ENCODE data around the gene ZNF331.

The ZNF331 gene

DNA sequence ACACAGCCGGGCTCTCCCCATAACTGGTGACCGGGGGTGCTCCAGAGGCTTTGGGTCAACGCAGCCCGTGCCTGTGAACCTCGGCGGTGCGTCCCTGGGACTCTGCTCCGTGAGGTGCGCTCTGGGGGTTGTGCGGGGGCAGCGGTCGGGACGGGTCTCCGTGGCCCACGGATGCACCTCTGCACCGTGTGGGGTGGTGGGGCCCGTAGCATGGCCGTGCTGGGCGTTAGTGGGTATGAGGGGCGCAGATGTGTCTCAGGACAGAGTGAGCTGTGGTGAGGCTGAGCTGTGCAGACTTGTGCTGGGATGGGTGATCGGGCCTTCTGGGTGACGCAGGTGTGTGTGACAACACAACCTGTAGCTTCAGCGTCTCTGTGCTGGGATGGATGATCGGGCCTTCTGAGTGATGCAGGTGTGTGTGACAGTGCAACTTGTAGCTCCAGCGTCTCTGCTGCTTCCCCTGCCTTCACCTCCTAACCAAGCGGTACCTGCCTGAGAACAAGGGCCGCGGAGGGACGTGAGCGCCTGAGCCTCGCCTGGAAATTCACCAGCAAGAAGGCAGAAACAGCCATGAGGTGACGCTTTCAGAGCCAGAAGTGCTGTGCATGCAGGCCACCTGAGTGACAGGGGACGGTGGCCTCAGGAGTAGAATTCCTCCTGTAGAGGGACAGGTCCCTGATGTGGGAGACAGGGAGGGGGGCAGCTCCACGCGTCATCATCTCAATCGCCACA, 599 bp downstream of the ZNF331 start:
- peak; percentile 4 for ATAC-seq
- Mint-ChIP-seq H3K27me3 (peaks cover 3% of the 10 kb centered on the region), H3K36me3 (ENCODE audit: low read depth) (peaks cover 66% of the 10 kb centered on the region), H3K9me3 (peaks cover 5% of the 10 kb centered on the region), H3K27ac (peak overlapping the region; percentile 98), H3K4me3 (peak overlapping the region; percentile 92), H3K4me1 (peaks cover 42% of the 10 kb centered on the region)
- DNase-seq = no peak

DNA sequence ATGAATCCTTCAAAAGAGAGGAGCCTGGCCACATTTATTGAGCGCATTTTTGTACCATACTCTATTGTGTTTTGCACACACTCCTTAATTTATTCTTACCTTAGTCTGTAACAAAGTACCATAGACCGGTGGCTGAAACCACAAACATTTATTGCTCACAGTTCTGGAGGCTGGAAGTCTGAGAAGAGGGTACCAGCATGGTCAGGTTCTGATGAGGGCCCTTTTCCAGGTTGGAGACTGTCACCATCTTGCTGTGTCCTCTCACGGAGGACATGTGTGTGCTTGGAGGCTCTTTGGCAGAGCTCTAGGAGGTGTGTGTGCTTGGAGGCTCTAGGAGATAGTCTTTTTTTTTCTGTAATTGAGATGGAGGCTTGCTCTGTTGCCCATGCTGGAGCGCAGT, 2.1 kb downstream of the ZNF331 start:
- peak overlapping the region; percentile 92 for H3K4me3 Mint-ChIP-seq

DNA sequence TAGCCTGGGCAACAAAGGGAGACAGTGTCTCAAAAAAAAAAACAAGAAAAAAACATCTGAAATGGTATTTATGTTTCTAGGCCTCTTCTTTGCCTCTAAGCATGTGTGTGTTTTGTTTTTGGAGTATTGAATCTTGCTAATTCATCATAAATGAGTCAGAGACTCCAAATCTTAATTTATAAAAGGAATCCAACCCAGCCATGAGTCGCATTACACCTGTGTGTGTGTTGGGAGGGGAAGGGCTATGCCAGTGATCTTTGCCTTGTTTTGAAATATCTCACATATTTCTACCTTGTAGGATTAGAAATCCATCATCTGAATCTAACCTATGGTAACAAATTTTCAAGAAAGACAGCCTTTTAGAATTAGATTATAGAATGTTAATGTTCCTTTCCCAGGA, 4.0 kb downstream of the ZNF331 start:
- DNase-seq (no peak), ATAC-seq (no peak)
- peaks cover 3% of the 10 kb centered on the region for H3K27me3 Mint-ChIP-seq
- H3K27ac Mint-ChIP-seq = peak overlapping the region; percentile 69
- peaks cover 15% of the 10 kb centered on the region for H3K9me3 Mint-ChIP-seq
- no peak overlapping the region for H3K4me3 Mint-ChIP-seq
- H3K4me1 Mint-ChIP-seq = peaks cover 36% of the 10 kb centered on the region
- H3K36me3 Mint-ChIP-seq (ENCODE audit: low read depth) = peaks cover 69% of the 10 kb centered on the region

More for the DNA sequence above, 2.1 kb downstream of the ZNF331 start:
- DNase-seq (no peak), ATAC-seq (no peak)
- Mint-ChIP-seq H3K9me3 (peaks cover 8% of the 10 kb centered on the region), H3K4me1 (peaks cover 43% of the 10 kb centered on the region), H3K27me3 (peaks cover 3% of the 10 kb centered on the region), H3K27ac (peak overlapping the region; percentile 46), H3K36me3 (ENCODE audit: low read depth) (peaks cover 73% of the 10 kb centered on the region)

DNA sequence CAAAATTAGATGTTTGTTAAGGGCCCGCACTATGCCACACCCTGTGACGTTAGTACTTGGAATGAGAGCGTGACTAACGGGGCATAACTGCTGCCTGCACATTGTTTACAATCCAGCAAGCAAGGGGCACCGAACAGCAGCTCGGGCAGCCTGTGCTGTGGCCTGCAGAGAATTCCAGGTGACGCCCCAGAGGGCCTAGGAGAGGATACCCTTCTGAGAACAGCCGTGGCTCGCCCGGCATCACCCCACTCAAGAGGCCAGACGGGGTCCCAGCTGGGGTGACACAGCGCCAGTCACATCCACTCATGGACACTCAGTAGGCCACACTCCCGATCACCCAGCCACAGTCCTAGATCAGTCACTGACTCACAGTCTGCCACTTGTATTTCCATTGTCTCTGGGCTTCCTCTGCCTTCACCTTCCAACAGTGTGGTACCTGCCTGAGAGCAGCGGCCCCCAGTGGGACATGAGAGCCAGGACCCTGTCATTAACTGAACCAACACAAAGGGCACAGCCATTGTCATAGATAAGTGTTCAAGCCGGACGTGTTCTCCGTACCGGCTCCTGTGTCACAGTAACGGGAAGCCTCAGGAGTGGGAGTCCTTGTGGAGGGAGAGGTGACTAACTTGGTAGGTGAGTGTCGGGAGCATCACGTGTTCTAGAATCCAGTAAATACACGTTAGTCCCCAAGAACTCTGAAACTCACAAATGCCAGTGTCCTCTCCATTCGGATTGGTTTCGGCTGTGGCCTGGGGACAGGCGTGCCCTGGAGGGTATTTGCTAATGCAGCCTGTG, 7.5 kb downstream of the ZNF331 start:
- Mint-ChIP-seq H3K27me3 (no peaks in the 10 kb centered on the region), H3K4me1 (peaks cover 30% of the 10 kb centered on the region), H3K4me3 (no peak overlapping the region), H3K27ac (no peak overlapping the region), H3K9me3 (peaks cover 20% of the 10 kb centered on the region), H3K36me3 (ENCODE audit: low read depth) (peaks cover 66% of the 10 kb centered on the region)
- DNase-seq (no peak), ATAC-seq (no peak)

DNA sequence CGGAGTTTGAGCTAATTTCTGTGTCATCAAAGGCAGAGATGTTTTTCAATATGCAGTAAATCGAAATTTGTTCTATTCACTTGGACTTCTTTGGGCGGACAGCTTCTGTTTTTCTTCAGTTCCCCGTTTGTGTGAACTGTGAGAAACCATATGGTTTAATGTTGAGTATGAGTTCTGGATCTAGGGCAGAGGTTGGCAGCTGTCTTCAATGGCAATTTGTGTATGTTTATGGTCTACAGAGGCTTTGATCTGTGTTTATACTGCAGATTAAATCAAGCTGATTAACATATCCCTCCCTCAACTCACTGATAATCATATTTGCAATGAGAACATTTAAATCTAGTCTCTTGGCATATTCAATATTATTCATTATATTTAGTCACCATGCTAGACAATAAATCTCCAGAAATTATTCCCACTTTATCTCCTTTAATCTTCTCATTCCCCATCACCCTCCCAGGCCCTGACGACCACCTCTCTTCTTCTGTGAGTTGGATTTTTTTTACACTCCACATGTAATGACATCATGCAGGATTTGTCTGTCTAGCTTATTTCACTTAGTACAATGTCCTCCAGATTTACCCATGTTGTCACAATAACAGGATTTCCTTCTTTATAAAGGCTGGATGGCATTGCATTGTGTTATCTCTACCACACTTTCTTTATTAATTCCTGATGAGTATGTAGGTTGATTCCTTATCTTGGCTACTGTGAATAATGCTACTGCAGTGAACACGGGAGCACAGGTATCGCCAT, 9.0 kb downstream of the ZNF331 start:
- H3K4me1 Mint-ChIP-seq = peaks cover 26% of the 10 kb centered on the region
- no peak for ATAC-seq

DNA sequence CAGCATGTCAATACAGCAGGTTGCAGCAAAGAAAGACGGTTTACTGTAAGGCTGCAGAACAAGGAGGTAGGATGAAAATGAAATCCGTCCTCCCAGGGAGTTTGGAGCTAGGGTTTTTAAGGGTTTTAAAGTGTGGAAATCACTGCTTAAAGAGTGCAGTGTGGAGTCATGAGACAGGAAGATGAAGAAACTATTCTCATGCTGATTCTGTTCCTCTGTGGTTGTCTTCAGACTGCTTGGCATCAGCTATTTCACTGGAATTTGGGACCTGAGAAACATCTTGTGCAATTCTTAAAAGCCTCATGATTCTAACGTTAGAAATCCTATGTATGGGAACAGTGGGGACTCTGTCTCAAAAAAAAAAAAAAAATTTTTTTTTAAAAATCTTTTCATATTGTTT, 11.4 kb downstream of the ZNF331 start:
- Mint-ChIP-seq H3K4me1 (peaks cover 40% of the 10 kb centered on the region), H3K27me3 (no peaks in the 10 kb centered on the region), H3K36me3 (ENCODE audit: low read depth) (peaks cover 57% of the 10 kb centered on the region), H3K9me3 (peaks cover 14% of the 10 kb centered on the region), H3K27ac (no peak overlapping the region), H3K4me3 (no peak overlapping the region)
- no peak for ATAC-seq
- no peak for DNase-seq

More for the DNA sequence above, 9.0 kb downstream of the ZNF331 start:
- Mint-ChIP-seq H3K36me3 (ENCODE audit: low read depth) (peaks cover 58% of the 10 kb centered on the region), H3K4me3 (no peak overlapping the region), H3K27ac (no peak overlapping the region), H3K27me3 (no peaks in the 10 kb centered on the region), H3K9me3 (peaks cover 21% of the 10 kb centered on the region)
- no peak for DNase-seq

DNA sequence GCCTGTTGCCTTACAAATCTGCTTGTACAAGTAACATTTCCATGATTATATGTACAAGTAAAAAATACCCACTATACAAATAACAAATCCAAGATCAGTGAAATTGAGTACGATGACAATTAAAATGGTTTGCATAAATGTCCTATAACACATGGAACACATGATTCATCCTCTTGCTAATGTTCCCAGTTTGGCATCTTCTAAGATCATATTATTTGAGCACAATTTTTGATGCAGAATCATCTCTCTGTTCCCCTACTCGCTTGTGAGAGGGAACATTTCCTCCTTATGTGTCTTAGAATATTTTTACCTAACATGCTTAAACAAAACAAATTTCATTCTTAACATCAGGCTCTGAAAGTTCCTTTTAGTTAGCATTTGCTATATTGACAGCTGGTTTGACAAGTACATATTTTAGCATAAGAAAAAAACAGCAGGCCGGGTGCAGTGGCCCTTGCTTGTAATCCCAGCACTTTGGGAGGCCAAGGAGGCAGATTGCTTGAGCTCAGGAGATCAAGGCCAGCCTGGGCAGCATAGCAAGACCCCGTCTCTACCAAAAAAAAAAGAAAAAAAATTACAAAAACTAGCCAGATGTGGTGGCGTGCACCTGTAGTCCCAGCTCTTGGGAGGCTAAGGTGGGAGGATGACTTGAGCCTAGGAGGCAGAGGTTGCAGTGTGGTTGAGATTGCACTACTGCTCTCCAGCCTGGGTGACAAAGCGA, 14.2 kb downstream of the ZNF331 start:
- DNase-seq (no peak), ATAC-seq (no peak)
- no peaks in the 10 kb centered on the region for H3K27me3 Mint-ChIP-seq
- H3K9me3 Mint-ChIP-seq = peaks cover 7% of the 10 kb centered on the region
- peaks cover 53% of the 10 kb centered on the region for H3K36me3 Mint-ChIP-seq (ENCODE audit: low read depth)
- peaks cover 43% of the 10 kb centered on the region for H3K4me1 Mint-ChIP-seq
- no peak overlapping the region for H3K4me3 Mint-ChIP-seq
- peak overlapping the region; percentile 20 for H3K27ac Mint-ChIP-seq

DNA sequence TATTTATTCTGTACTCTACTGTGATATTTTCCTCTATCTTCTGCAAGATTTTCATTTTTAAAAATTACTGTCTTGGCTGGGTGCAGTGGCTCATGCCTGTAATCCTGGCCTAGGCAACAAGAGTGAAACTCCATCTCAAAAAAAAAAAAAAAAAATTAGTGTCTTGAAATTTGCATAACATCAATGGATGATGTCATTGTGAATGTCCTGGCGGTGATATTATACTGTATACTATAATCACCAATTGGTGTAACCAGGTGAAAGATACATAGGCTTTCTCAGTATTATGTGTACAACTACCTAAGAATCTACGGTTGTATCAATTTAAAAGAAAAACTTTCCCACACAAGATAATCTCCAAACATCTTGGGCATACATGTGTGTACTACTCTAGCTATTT, 15.2 kb downstream of the ZNF331 start:
- Mint-ChIP-seq H3K27me3 (no peaks in the 10 kb centered on the region), H3K27ac (peak overlapping the region; percentile 81), H3K4me3 (peak overlapping the region; percentile 55), H3K9me3 (peaks cover 7% of the 10 kb centered on the region), H3K4me1 (peaks cover 42% of the 10 kb centered on the region), H3K36me3 (ENCODE audit: low read depth) (peaks cover 55% of the 10 kb centered on the region)
- DNase-seq (no peak), ATAC-seq (peak; percentile 21)

DNA sequence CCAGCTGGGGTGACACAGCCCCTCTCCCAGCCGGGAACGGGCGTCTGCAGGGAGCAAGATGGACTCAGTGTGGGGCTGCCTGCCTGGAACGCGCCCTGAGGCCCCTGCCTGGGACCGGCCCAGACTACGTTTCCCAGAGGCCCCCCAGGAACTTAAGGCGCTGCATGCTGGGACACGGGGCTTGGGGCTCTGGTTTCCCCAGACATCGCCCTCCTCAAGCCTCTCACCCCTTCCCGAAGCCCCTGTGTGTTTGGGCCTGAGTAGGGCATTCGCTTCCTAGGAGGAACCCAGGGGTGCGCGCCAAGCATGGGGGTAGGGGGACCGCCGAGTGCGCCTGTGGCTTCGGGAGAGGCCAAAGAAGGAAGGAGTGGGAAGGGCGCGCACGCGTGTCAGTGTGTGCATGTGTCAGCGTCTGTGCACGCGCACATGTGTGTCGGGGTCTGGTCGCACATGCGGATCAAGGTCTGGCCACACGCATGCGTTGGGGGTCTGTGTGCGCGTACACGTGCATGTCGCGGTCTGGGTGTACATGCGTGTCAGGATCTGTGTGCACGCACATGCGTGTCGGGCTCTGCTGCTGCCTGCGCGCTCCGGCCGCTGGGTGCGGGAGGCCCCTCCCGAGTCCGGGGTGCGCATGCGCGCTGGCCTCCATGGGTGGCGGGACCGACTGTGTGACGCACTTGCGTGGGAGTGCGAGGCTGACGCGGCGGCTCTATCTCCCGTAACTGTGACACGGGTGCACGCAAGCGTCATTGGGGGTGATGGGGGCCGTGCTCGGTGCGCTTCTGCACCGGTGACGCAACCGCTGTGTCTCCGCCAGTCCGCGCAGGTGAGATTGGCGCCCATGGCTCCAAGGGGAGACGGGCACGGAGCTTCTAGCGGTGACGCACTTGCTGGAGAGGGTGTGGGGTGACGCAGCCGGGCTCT, 16.2 kb downstream of the ZNF331 start:
- H3K27ac Mint-ChIP-seq = peak overlapping the region; percentile 96
- peaks cover 58% of the 10 kb centered on the region for H3K36me3 Mint-ChIP-seq (ENCODE audit: low read depth)
- ATAC-seq (peak; percentile 83), DNase-seq (peak; percentile 89)
- H3K27me3 Mint-ChIP-seq = no peaks in the 10 kb centered on the region
- peaks cover 9% of the 10 kb centered on the region for H3K9me3 Mint-ChIP-seq
- peak overlapping the region; percentile 91 for H3K4me3 Mint-ChIP-seq
- peaks cover 40% of the 10 kb centered on the region for H3K4me1 Mint-ChIP-seq

DNA sequence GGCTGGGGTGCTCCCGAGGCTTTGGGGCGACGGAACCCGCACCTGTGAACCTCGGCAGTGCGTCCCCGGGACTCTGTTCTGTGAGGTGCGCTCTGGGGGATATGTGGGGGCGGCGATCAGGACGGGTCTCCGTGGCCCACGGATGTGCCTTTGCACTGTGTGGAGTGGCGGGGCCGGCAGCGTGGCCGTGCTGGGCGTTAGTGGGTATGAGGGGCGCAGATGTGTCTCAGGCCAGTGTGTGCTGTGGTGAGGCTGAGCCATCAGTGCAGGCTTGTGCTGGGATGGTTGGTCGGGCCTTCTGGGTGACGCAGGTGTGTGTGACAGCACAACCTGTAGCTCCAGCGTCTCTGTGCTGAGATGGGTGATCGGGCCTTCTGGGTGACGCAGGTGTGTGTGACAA, 16.9 kb downstream of the ZNF331 start:
- no peaks in the 10 kb centered on the region for H3K27me3 Mint-ChIP-seq
- H3K9me3 Mint-ChIP-seq = peaks cover 11% of the 10 kb centered on the region
- DNase-seq (no peak), ATAC-seq (peak; percentile 11)
- H3K4me1 Mint-ChIP-seq = peaks cover 36% of the 10 kb centered on the region
- H3K4me3 Mint-ChIP-seq = peak overlapping the region; percentile 91
- peaks cover 60% of the 10 kb centered on the region for H3K36me3 Mint-ChIP-seq (ENCODE audit: low read depth)
- peak overlapping the region; percentile 96 for H3K27ac Mint-ChIP-seq

DNA sequence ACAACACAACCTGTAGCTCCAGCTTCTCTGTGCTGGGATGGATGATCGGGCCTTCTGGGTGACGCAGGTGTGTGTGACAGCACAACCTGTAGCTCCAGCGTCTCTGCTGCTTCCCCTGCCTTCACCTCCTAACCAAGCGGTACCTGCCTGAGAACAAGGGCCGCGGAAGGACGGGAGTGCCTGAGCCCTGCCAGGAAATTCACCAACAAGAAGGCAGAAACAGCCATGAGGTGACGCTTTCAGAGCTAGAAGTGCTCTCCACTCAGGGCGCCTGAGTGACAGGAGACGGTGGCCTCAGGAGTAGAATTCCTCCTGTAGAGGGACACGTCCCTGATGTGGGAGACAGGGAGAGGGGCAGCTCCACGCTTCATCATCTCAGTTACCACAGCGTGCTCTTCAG, 17.4 kb downstream of the ZNF331 start:
- Mint-ChIP-seq H3K4me1 (peaks cover 32% of the 10 kb centered on the region), H3K9me3 (peaks cover 14% of the 10 kb centered on the region), H3K27ac (peak overlapping the region; percentile 96), H3K36me3 (ENCODE audit: low read depth) (peaks cover 61% of the 10 kb centered on the region), H3K27me3 (no peaks in the 10 kb centered on the region), H3K4me3 (peak overlapping the region; percentile 91)
- DNase-seq (no peak), ATAC-seq (no peak)

DNA sequence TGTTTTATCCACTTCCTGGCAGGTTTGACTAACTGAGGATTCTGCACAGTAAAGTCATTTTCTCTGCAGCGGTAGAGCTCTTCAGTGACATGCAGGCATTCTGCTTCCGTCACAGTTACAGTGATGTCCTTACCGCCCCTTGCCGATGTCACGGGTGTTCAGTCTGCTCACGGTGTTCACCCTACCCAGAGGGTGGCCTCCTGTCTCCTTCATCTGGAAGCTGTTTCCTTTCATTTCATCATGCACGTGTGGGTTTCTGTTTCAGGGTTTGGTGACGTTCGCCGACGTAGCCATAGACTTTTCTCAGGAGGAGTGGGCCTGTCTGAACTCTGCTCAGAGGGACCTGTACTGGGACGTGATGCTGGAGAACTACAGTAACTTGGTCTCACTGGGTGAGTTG, 33.4 kb downstream of the ZNF331 start:
- no peak for ATAC-seq
- H3K4me1 Mint-ChIP-seq = no peaks in the 10 kb centered on the region
- H3K4me3 Mint-ChIP-seq = no peak overlapping the region
- peaks cover 90% of the 10 kb centered on the region for H3K36me3 Mint-ChIP-seq (ENCODE audit: low read depth)
- no peak overlapping the region for H3K27ac Mint-ChIP-seq
- no peaks in the 10 kb centered on the region for H3K27me3 Mint-ChIP-seq
- DNase-seq = no peak
- peaks cover 31% of the 10 kb centered on the region for H3K9me3 Mint-ChIP-seq

DNA sequence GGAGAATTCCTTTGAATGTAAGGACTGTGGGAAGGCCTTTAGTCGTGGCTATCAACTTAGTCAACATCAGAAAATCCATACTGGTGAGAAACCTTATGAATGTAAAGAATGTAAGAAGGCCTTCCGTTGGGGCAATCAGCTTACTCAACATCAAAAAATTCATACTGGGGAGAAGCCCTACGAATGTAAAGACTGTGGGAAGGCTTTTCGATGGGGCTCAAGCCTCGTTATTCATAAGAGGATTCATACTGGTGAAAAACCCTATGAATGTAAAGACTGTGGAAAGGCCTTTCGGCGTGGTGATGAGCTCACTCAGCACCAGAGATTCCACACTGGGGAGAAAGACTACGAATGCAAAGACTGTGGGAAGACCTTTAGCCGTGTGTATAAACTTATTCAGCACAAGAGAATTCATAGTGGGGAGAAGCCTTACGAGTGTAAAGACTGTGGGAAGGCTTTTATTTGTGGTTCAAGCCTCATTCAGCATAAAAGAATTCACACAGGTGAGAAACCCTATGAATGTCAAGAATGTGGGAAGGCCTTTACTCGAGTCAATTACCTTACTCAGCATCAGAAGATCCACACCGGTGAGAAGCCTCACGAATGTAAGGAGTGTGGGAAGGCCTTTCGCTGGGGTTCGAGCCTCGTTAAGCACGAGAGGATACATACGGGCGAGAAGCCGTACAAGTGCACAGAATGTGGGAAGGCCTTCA, 39.2 kb downstream of the ZNF331 start:
- Mint-ChIP-seq H3K36me3 (ENCODE audit: low read depth) (peaks cover 88% of the 10 kb centered on the region), H3K27ac (no peak overlapping the region), H3K27me3 (no peaks in the 10 kb centered on the region), H3K9me3 (peaks cover 42% of the 10 kb centered on the region), H3K4me3 (no peak overlapping the region), H3K4me1 (no peaks in the 10 kb centered on the region)
- no peak for ATAC-seq
- DNase-seq = no peak
